Pons (tissue), 1 donor: Measurements from ENCODE around the gene DHRSX.
"Not testable (repeated sequence)": the region's sequence is repeated elsewhere in the genome, so short reads cannot be mapped to it uniquely, and the experiment has no call there.

ENCODE experiments used
- DNase-seq: peaks from one replicate; pipeline ENCODE4 v3.0.0-alpha.2; 2016; ENCODE audit warnings: low spot score

Gene DHRSX

GRCh38 chrX:2262668-2263055, 238.1 kb downstream of the DHRSX start:
- no peak for DNase-seq

GRCh38 chrX:2261831-2262667, 238.7 kb downstream of the DHRSX start:
- peak; percentile 20 for DNase-seq

DNA sequence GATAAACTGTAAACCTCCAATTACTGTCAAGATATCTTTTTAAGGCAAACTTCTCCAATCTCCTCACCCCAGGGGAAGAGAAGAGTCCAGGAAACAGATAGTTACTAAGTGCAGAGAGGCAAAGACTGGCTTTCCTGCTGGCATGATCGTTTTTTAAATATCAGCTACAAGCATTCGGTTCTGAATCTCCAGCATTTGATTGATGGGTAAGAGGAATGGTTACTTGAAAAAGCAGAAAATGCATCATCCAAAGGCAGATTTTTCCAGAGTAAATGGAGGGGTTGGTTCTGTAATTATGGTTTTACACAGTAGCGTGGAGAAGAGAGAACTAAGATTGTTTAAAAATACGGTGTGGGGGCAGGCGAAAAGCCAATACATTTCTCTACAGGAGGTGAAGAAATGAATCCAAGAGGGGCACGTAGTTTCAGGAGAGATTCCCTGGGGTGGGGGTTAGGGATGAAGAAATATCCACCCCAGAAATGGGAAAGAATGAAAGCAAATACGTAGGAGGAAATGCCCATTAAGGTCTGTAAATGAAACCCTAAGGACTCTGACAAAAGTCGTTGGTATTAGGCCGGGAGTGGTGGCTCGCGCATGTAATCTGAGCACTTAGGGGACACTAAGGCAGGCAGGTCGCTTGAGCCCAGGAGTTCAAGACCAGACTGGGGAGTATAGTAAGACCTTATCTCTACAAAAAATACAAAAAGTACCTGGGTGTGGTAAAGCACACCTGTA, 248.3 kb downstream of the DHRSX start:
- DNase-seq = no peak

- DNase-seq = no peak
Observed at GRCh38 chrX:2251211-2251610, 249.6 kb downstream of the DHRSX start.

DNA sequence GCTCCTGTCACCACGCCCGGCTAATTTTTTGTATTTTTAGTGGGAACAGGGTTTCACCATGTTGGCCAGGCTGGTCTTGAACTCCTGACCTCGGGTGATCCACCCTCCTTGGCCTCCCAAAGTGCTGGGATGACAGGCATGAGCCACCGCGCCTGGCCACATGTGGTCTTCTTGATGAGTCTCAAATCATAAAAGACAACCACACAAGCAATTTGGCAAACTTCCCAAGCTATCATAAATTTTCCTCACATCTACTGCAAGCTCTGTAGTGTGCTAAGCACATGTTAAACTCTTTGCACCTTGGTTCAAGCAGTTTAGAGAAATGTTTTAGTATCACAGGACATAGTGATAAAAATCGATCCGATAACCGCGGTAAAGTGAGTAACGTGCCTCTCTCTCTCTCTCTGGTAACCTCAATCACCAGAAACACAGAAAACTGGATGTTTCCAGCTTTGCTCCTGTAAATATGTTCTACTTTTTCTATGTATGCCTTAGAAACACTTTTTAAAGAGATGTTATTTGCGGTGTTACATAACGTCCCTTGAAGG, 256.8 kb downstream of the DHRSX start:
- DNase-seq = no peak

- no peak for DNase-seq
Observed at GRCh38 chrX:2242980-2243379, 257.8 kb downstream of the DHRSX start.

DNA sequence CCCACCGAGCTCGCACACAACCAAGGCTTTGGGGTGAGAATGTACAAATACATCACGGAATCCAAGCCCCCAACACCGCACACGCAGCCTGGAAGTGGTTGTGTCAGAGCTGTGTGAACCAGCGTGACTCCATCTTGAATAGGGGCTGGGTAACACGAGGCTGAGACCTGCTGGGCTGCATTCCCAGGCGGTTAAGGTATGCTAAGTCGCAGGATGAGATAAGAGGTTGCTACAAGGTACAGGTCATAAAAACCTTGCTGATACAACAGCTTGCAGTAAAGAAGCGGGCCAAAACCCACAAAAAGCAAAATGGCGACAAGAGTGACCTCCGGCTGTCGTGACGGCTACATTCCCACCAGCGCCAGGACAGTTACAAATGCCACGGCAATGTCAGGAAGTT, 258.4 kb downstream of the DHRSX start:
- no peak for DNase-seq

DNA sequence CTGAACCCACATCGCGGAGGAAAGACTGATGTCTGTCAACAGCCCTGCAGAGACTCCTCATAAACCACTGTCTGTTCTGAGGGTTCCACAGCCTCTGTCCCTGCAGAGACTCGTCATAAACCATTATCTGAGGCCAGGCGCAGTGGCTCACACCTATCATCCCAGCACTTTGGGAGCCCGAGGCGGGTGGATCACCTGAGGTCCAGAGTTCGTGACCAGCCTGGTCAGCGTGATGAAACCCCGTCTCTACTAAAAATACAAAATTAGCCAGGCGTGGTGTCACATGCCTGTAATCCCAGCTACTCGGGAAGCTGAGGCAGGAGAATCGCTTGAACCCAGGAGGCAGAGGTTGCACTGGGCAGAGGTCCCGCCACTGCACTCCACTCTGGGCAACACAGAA, 259.3 kb downstream of the DHRSX start:
- not testable (repeated sequence) for DNase-seq

GRCh38 chrX:2240761-2241160, 260.0 kb downstream of the DHRSX start:
- not testable (repeated sequence) for DNase-seq

DNA sequence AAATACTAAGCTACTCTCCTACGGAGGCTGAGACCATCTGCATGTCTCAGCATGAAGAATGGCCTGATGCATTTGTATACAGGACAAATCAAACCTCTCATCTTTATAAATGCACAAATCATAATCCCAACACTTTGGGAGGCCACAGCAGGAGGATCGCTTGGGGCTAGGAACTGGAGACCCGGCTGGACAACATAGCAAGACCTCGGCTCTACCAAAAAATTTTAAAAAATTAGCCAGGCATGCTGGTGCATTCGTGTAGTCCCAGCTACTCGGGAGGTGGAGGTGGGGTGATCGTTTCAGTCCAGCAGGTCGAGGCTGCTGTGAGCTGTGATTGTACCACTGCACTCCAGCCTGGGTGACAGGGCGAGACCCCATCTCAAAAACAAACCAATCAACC, 262.8 kb downstream of the DHRSX start:
- DNase-seq = no peak

DNA sequence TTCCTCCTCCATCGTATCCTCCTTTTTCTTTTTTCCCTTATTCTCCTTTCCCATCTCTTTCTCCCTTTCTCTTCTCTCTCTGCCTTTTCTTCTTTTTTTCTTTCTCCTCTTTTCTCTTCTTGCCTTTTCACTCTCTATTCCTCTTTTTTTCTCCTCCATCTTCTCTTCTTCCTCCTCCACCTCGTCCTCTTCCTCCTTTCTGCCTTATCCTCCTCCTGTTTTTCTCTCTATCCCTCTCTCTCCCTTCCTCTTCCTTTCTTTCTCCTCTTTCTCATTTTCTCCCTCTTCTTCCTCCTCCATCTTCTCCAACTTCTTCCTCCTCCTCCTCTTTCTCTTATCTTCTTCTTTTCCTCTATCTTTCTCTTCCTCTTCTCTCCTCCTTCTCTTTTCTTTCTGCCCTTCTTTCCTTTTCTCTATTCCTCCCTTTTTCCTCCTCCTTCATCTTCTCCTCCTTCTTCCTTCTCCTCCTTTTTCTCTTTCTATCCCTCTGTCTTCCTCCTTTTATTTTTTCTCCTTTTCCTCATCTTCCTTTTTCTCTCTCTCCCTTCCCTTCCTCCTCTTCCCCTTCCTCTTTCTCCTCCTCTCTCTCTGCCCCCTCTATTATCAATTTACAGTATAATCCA, 269.1 kb downstream of the DHRSX start:
- no peak for DNase-seq

GRCh38 chrX:2230457-2230856, 270.3 kb downstream of the DHRSX start:
- no peak for DNase-seq

DNA sequence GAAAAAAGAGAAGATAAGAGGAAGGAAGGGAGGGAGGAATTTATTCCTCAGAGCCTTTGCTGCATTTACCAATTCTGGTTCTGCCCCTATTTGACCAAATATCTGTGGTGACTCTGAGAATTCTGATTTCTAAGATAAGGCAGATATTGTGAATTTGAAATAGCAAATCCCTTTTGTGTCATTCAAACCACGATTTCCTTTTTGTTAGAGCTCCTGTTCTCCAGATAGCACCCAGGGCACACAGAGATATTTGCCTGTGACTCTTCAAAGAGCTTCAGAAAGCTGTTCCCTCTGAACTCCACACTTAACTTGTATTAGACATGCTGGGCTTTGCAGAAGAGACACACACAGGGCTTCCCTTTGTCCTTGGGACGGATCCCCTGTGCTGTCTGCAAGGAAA, 272.2 kb downstream of the DHRSX start:
- no peak for DNase-seq

DNA sequence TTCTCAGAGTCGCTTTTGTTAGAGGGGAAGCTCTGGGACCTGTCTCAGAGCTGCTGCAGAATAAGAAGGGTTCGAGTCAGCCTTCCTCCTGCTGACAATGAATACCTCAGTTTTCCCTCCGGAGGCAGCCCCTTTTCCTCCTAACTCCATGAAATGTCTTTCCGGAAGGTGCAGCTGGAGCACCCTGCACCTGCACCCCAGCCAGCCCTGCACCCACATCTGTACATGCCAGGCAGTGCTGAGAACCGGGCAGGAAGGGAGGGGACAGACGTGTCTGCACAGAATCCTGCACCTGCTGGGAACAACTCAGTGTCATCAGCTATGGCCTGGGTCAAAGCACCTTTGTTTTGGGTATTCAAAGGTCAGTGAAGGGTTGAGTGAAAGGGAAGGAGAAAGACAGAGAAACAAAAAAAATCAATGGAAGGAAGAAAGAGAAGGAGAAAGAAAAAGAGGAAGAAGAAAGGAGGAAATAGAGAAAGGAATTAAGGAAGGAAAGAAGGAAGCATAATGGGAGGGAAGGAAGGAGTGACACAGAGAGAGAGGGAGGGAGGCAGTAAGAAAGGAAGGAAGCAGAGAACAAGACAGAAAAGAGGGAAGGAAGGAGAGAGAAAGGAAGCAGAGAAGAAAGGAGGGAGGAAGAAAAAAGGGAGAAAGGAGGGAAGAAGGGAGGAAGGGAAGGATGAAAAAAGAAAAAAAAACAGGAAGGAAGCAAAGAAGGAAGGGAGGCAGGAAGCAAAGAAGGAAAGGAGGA, 273.7 kb downstream of the DHRSX start:
- DNase-seq = no peak

DNA sequence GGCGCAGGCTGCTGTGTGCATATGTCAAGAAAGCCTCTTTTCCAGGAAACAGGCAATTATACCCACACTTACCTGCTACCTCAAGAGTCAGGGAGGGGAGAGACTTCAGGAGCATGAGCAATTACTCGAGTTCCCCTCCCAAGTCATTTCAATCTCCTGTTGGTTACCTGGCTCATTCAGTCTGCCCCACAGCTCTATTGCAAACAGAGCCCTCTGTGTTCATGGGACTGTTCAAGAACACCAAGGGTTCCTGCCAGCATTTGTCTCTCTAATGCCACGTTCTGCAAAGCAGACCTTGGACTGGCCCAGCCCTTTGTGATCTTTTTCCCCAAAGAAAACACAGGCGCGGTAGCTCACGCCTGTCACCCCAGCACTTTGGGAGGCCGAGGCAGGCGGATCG, 274.6 kb downstream of the DHRSX start:
- DNase-seq = no peak

- DNase-seq = no peak
Observed at GRCh38 chrX:2224597-2225235, 276.1 kb downstream of the DHRSX start.

GRCh38 chrX:2224161-2224560, 276.6 kb downstream of the DHRSX start:
- DNase-seq = no peak

DNA sequence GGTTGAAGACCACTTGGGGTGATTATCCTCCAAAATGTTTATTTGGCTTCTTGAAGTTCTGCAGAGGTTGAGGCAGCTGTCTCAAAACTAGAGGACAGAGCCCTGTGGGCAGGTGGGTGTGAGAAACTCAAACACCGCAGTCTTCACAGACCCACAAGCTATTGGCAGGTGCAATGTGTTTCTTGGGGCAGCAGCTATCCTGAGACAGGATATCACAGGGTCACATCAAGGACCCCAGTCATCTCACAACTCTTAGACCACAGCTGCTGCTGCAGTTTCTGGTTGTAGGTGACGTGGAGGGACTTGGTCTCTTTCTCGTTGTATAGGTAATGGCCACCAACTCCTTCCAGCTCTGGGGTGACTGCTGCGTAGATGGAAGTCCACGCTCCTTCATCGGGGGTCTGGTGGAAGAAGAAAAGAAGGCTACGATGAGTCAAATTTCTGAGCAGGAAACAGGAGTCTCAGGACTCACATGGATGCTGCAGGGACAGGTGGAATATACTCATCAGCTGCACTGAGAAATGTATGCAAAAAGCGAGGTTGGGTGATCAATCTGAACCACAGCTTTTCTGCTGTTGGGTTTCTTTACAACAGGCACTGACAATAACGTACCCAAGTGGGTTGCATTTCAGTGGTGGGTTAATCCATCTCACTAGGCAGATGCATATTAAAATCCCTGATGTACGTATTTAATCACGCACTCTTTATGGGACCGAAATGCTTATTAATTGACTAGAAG, 279.8 kb downstream of the DHRSX start:
- DNase-seq = no peak

- no peak for DNase-seq
Observed at GRCh38 chrX:2220296-2220695, 280.5 kb downstream of the DHRSX start.

GRCh38 chrX:2214138-2214823, 286.5 kb downstream of the DHRSX start:
- not testable (repeated sequence) for DNase-seq
